ENCODE results near the gene CFAP97.
"Not testable (repeated sequence)": the region's sequence is repeated elsewhere in the genome, so short reads cannot be mapped to it uniquely, and the experiment has no call there.

The CFAP97 gene

GRCh38 chr4:185122681-185123345, 81.0 kb downstream of the CFAP97 start:
- H3K9ac ChIP-seq (ENCODE audit: insufficient read length, low read depth): no peak overlapping the region
- no peaks in the 10 kb centered on the region for H3K4me1 ChIP-seq (ENCODE audit: insufficient read depth, insufficient read length)
- no peaks in the 10 kb centered on the region for H3K36me3 ChIP-seq (ENCODE audit: insufficient read depth, insufficient read length, low read length)
- TF ChIP-seq ZNF274 (IDR thresholded peaks at IDR 0.05; ENCODE audit: low read depth, low read length) (no peak), SUZ12 (IDR thresholded peaks at IDR 0.05; ENCODE audit: extremely low read depth, insufficient read depth, insufficient read length) (no peak), YY1 (IDR thresholded peaks at IDR 0.05; ENCODE audit: insufficient read depth, insufficient read length) (no peak)
- no peak overlapping the region for H3K4me3 ChIP-seq (ENCODE audit: insufficient read length, low read depth)
- no peaks in the 10 kb centered on the region for H3K9me3 ChIP-seq (ENCODE audit: insufficient read depth, low read length)
- no peaks in the 10 kb centered on the region for H3K27me3 ChIP-seq (ENCODE audit: insufficient read depth, insufficient read length)
- DNase-seq (ENCODE audit: low read depth, low spot score): no peak

- no peaks in the 10 kb centered on the region for H3K4me1 ChIP-seq (ENCODE audit: insufficient read depth, insufficient read length)
- H3K4me3 ChIP-seq (ENCODE audit: insufficient read length, low read depth): no peak overlapping the region
- no peaks in the 10 kb centered on the region for H3K9me3 ChIP-seq (ENCODE audit: insufficient read depth, low read length)
- no peaks in the 10 kb centered on the region for H3K27me3 ChIP-seq (ENCODE audit: insufficient read depth, insufficient read length)
- no peak for TF ChIP-seq SUZ12 (IDR thresholded peaks at IDR 0.05; ENCODE audit: extremely low read depth, insufficient read depth, insufficient read length)
- no peak for TF ChIP-seq YY1 (IDR thresholded peaks at IDR 0.05; ENCODE audit: insufficient read depth, insufficient read length)
- TF ChIP-seq ZNF274 (IDR thresholded peaks at IDR 0.05; ENCODE audit: low read depth, low read length): no peak
- H3K36me3 ChIP-seq (ENCODE audit: insufficient read depth, insufficient read length, low read length): no peaks in the 10 kb centered on the region
- no peak overlapping the region for H3K9ac ChIP-seq (ENCODE audit: insufficient read length, low read depth)
- DNase-seq (ENCODE audit: low read depth, low spot score): no peak
These were observed 83.2 kb downstream of the CFAP97 start for GRCh38 chr4:185120631-185120946.

DNA sequence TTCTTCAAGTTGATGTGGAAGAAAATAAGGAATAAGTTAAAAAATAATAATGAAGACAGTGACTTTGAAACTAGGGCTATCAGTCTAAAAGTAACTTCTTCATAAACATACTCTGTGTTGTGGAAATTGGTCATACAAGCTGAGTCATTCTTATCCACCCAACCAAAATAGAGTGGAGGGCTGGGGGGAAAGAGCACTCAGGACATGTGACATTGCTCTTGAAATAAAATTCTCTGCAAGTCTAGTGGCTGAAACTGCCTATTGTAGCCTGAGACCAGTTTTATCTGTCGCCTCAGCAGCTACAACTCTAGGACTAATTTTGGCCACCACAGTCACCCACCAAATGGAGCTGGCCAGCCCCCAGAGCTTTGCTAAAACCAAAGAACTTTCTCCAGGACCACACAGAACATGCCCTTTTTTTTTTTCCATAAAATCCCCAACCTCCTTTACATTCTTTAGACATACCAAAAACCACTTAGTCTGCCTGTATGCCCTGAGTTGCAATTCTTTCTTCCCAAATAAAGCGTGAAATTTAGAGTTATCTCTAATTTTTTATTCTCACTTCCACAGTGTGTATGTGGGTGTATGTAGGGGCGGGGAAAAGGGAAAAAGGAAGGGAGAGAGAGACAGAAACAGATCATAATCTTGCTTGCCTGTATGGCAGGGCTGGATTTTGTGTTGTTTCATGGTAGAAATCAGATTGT, 83.7 kb downstream of the CFAP97 start:
- Histone ChIP-seq H3K27me3 (ENCODE audit: insufficient read depth, insufficient read length) (no peaks in the 10 kb centered on the region), H3K4me1 (ENCODE audit: insufficient read depth, insufficient read length) (no peaks in the 10 kb centered on the region), H3K9me3 (ENCODE audit: insufficient read depth, low read length) (no peaks in the 10 kb centered on the region), H3K4me3 (ENCODE audit: insufficient read length, low read depth) (no peak overlapping the region), H3K9ac (ENCODE audit: insufficient read length, low read depth) (no peak overlapping the region), H3K36me3 (ENCODE audit: insufficient read depth, insufficient read length, low read length) (no peaks in the 10 kb centered on the region)
- no peak for TF ChIP-seq SUZ12 (IDR thresholded peaks at IDR 0.05; ENCODE audit: extremely low read depth, insufficient read depth, insufficient read length)
- no peak for TF ChIP-seq YY1 (IDR thresholded peaks at IDR 0.05; ENCODE audit: insufficient read depth, insufficient read length)
- no peak for TF ChIP-seq ZNF274 (IDR thresholded peaks at IDR 0.05; ENCODE audit: low read depth, low read length)
- DNase-seq (ENCODE audit: low read depth, low spot score): no peak

DNA sequence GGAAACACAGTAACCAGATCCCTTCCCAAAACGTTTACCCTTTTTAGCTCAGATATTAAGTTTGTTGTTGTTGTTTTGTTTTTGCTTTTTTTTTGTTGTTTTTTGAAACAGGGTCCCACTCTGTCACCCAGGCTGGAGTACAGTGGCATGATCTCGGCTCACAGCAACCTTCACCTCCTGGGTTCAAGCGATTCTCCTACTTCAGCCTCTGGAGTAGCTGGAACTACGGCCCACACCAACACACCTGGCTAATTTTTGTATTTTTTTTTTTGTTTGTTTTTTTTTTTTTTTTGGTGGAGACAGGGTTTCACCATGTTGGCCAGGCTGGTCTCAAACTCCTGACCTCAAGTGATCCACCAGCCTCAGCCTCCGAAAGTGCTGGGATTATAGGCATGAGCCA, 84.3 kb downstream of the CFAP97 start:
- H3K9me3 ChIP-seq (ENCODE audit: insufficient read depth, low read length); H3K9ac ChIP-seq (ENCODE audit: insufficient read length, low read depth); H3K4me1 ChIP-seq (ENCODE audit: insufficient read depth, insufficient read length); H3K27me3 ChIP-seq (ENCODE audit: insufficient read depth, insufficient read length); DNase-seq (ENCODE audit: low read depth, low spot score); H3K4me3 ChIP-seq (ENCODE audit: insufficient read length, low read depth); H3K36me3 ChIP-seq (ENCODE audit: insufficient read depth, insufficient read length, low read length): not testable (repeated sequence)

DNA sequence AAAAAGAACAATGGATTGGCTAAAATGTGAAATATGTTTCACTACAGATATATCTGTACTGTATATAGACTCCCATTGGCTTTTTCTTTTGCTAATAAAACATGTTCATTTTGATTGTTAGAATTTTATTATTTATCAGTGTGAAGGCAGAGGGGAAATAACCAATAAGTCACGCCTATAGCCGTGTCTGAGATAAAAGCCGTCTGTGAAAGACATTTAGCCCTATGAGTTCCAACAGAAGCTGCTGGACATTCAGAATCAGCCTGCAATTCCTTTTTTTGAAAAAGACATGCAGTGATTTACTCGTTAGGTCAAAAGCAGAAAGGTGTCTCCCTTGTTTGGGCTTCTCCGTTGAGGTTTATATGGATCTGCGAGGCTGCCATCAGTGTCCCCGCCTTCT, 84.9 kb downstream of the CFAP97 start:
- no peaks in the 10 kb centered on the region for H3K4me1 ChIP-seq (ENCODE audit: insufficient read depth, insufficient read length)
- no peak overlapping the region for H3K4me3 ChIP-seq (ENCODE audit: insufficient read length, low read depth)
- DNase-seq (ENCODE audit: low read depth, low spot score): no peak
- no peaks in the 10 kb centered on the region for H3K9me3 ChIP-seq (ENCODE audit: insufficient read depth, low read length)
- no peak overlapping the region for H3K9ac ChIP-seq (ENCODE audit: insufficient read length, low read depth)
- TF ChIP-seq ZNF274 (IDR thresholded peaks at IDR 0.05; ENCODE audit: low read depth, low read length) (no peak), YY1 (IDR thresholded peaks at IDR 0.05; ENCODE audit: insufficient read depth, insufficient read length) (no peak), SUZ12 (IDR thresholded peaks at IDR 0.05; ENCODE audit: extremely low read depth, insufficient read depth, insufficient read length) (no peak)
- H3K27me3 ChIP-seq (ENCODE audit: insufficient read depth, insufficient read length): no peaks in the 10 kb centered on the region
- H3K36me3 ChIP-seq (ENCODE audit: insufficient read depth, insufficient read length, low read length): no peaks in the 10 kb centered on the region

GRCh38 chr4:185117300-185117934, 86.4 kb downstream of the CFAP97 start:
- no peak overlapping the region for H3K9ac ChIP-seq (ENCODE audit: insufficient read length, low read depth)
- TF ChIP-seq SUZ12 (IDR thresholded peaks at IDR 0.05; ENCODE audit: extremely low read depth, insufficient read depth, insufficient read length): no peak
- TF ChIP-seq YY1 (IDR thresholded peaks at IDR 0.05; ENCODE audit: insufficient read depth, insufficient read length): no peak
- TF ChIP-seq ZNF274 (IDR thresholded peaks at IDR 0.05; ENCODE audit: low read depth, low read length): no peak
- DNase-seq (ENCODE audit: low read depth, low spot score): no peak
- no peaks in the 10 kb centered on the region for H3K4me1 ChIP-seq (ENCODE audit: insufficient read depth, insufficient read length)
- H3K4me3 ChIP-seq (ENCODE audit: insufficient read length, low read depth): no peak overlapping the region
- no peaks in the 10 kb centered on the region for H3K27me3 ChIP-seq (ENCODE audit: insufficient read depth, insufficient read length)
- no peaks in the 10 kb centered on the region for H3K36me3 ChIP-seq (ENCODE audit: insufficient read depth, insufficient read length, low read length)
- H3K9me3 ChIP-seq (ENCODE audit: insufficient read depth, low read length): no peaks in the 10 kb centered on the region

GRCh38 chr4:185115827-185116232, 88.0 kb downstream of the CFAP97 start:
- Histone ChIP-seq H3K4me3 (ENCODE audit: insufficient read length, low read depth) (no peak overlapping the region), H3K36me3 (ENCODE audit: insufficient read depth, insufficient read length, low read length) (no peaks in the 10 kb centered on the region), H3K9me3 (ENCODE audit: insufficient read depth, low read length) (no peaks in the 10 kb centered on the region), H3K4me1 (ENCODE audit: insufficient read depth, insufficient read length) (no peaks in the 10 kb centered on the region), H3K9ac (ENCODE audit: insufficient read length, low read depth) (no peak overlapping the region), H3K27me3 (ENCODE audit: insufficient read depth, insufficient read length) (no peaks in the 10 kb centered on the region)
- no peak for TF ChIP-seq YY1 (IDR thresholded peaks at IDR 0.05; ENCODE audit: insufficient read depth, insufficient read length)
- no peak for TF ChIP-seq SUZ12 (IDR thresholded peaks at IDR 0.05; ENCODE audit: extremely low read depth, insufficient read depth, insufficient read length)
- TF ChIP-seq ZNF274 (IDR thresholded peaks at IDR 0.05; ENCODE audit: low read depth, low read length): no peak
- no peak for DNase-seq (ENCODE audit: low read depth, low spot score)
